ENCODE data around the gene ZNF805.
"Not testable (repeated sequence)": the region's sequence is repeated elsewhere in the genome, so short reads cannot be mapped to it uniquely, and the experiment has no call there.

ZNF805 gene

GRCh38 chr19:57233207-57233606 is 7.2 kb upstream of the ZNF805 start:
- H3K4me3 ChIP-seq (ENCODE audit: low read depth in 1 of 2, low read length in 2 of 2) = no peak overlapping the region
- no peaks in the 10 kb centered on the region for H3K27me3 ChIP-seq (ENCODE audit: control insufficient read depth in 1 of 2, insufficient read depth in 2 of 2, low read length in 2 of 2)
- no peak overlapping the region for H3K9ac ChIP-seq (ENCODE audit: low read depth in 1 of 2, low read length in 2 of 2)
- H3K9me3 ChIP-seq (ENCODE audit: control insufficient read depth in 1 of 2, low read length in 2 of 2) = no peaks in the 10 kb centered on the region
- no peaks in the 10 kb centered on the region for H3K36me3 ChIP-seq (ENCODE audit: control insufficient read depth in 1 of 2, insufficient read depth in 2 of 2, low read length in 2 of 2)
- H3K4me1 ChIP-seq (ENCODE audit: control insufficient read depth in 1 of 2, insufficient read depth in 2 of 2, low read length in 2 of 2) = no peaks in the 10 kb centered on the region
- no peak overlapping the region for H3K27ac ChIP-seq (ENCODE audit: low read depth, low read length)

GRCh38 chr19:57239982-57240310 is 486 bp upstream of the ZNF805 start:
- H3K4me3 ChIP-seq (ENCODE audit: low read depth in 1 of 2, low read length in 2 of 2) = peak overlapping the region; percentile 98 to 99
- no peaks in the 10 kb centered on the region for H3K9me3 ChIP-seq (ENCODE audit: control insufficient read depth in 1 of 2, low read length in 2 of 2)
- peak overlapping the region; percentile 98 for H3K9ac ChIP-seq (ENCODE audit: low read depth in 1 of 2, low read length in 2 of 2)
- peaks cover 19 to 20% of the 10 kb centered on the region in 2 donors for H3K4me1 ChIP-seq (ENCODE audit: control insufficient read depth in 1 of 2, insufficient read depth in 2 of 2, low read length in 2 of 2)
- H3K27ac ChIP-seq (ENCODE audit: low read depth, low read length) = peak overlapping the region; percentile 95
- H3K27me3 ChIP-seq (ENCODE audit: control insufficient read depth in 1 of 2, insufficient read depth in 2 of 2, low read length in 2 of 2) = no peaks in the 10 kb centered on the region
- peaks cover 4 to 13% of the 10 kb centered on the region in 2 donors for H3K36me3 ChIP-seq (ENCODE audit: control insufficient read depth in 1 of 2, insufficient read depth in 2 of 2, low read length in 2 of 2)

GRCh38 chr19:57241176-57241575 is 744 bp downstream of the ZNF805 start:
- Histone ChIP-seq H3K27ac (ENCODE audit: low read depth, low read length) (peak overlapping the region; percentile 95), H3K9ac (ENCODE audit: low read depth in 1 of 2, low read length in 2 of 2) (peak overlapping the region; percentile 98), H3K4me3 (ENCODE audit: low read depth in 1 of 2, low read length in 2 of 2) (peak overlapping the region; percentile 98 to 99), H3K27me3 (ENCODE audit: control insufficient read depth in 1 of 2, insufficient read depth in 2 of 2, low read length in 2 of 2) (no peaks in the 10 kb centered on the region), H3K4me1 (ENCODE audit: control insufficient read depth in 1 of 2, insufficient read depth in 2 of 2, low read length in 2 of 2) (peaks cover 19 to 20% of the 10 kb centered on the region in 2 donors), H3K9me3 (ENCODE audit: control insufficient read depth in 1 of 2, low read length in 2 of 2) (no peaks in the 10 kb centered on the region), H3K36me3 (ENCODE audit: control insufficient read depth in 1 of 2, insufficient read depth in 2 of 2, low read length in 2 of 2) (peaks cover 7 to 23% of the 10 kb centered on the region in 2 donors)

GRCh38 chr19:57242821-57243220 is 2.4 kb downstream of the ZNF805 start:
- Histone ChIP-seq H3K4me3 (ENCODE audit: low read depth in 1 of 2, low read length in 2 of 2) (no peak overlapping the region), H3K9ac (ENCODE audit: low read depth in 1 of 2, low read length in 2 of 2) (no peak overlapping the region), H3K27me3 (ENCODE audit: control insufficient read depth in 1 of 2, insufficient read depth in 2 of 2, low read length in 2 of 2) (no peaks in the 10 kb centered on the region), H3K27ac (ENCODE audit: low read depth, low read length) (no peak overlapping the region), H3K36me3 (ENCODE audit: control insufficient read depth in 1 of 2, insufficient read depth in 2 of 2, low read length in 2 of 2) (peaks cover 13 to 38% of the 10 kb centered on the region in 2 donors), H3K9me3 (ENCODE audit: control insufficient read depth in 1 of 2, low read length in 2 of 2) (no peaks in the 10 kb centered on the region), H3K4me1 (ENCODE audit: control insufficient read depth in 1 of 2, insufficient read depth in 2 of 2, low read length in 2 of 2) (peaks cover 19 to 20% of the 10 kb centered on the region in 2 donors)

GRCh38 chr19:57244513-57244912 is 4.1 kb downstream of the ZNF805 start:
- H3K9me3 ChIP-seq (ENCODE audit: control insufficient read depth in 1 of 2, low read length in 2 of 2) = no peaks in the 10 kb centered on the region
- peaks cover 19 to 20% of the 10 kb centered on the region in 2 donors for H3K4me1 ChIP-seq (ENCODE audit: control insufficient read depth in 1 of 2, insufficient read depth in 2 of 2, low read length in 2 of 2)
- H3K27me3 ChIP-seq (ENCODE audit: control insufficient read depth in 1 of 2, insufficient read depth in 2 of 2, low read length in 2 of 2) = no peaks in the 10 kb centered on the region
- peaks cover 19 to 51% of the 10 kb centered on the region in 2 donors for H3K36me3 ChIP-seq (ENCODE audit: control insufficient read depth in 1 of 2, insufficient read depth in 2 of 2, low read length in 2 of 2)
- no peak overlapping the region for H3K4me3 ChIP-seq (ENCODE audit: low read depth in 1 of 2, low read length in 2 of 2)
- H3K27ac ChIP-seq (ENCODE audit: low read depth, low read length) = no peak overlapping the region
- H3K9ac ChIP-seq (ENCODE audit: low read depth in 1 of 2, low read length in 2 of 2) = no peak overlapping the region

- Histone ChIP-seq H3K27me3 (ENCODE audit: control insufficient read depth in 1 of 2, insufficient read depth in 2 of 2, low read length in 2 of 2) (no peaks in the 10 kb centered on the region), H3K9ac (ENCODE audit: low read depth in 1 of 2, low read length in 2 of 2) (no peak overlapping the region), H3K9me3 (ENCODE audit: control insufficient read depth in 1 of 2, low read length in 2 of 2) (no peaks in the 10 kb centered on the region), H3K36me3 (ENCODE audit: control insufficient read depth in 1 of 2, insufficient read depth in 2 of 2, low read length in 2 of 2) (peaks cover 19 to 54% of the 10 kb centered on the region in 2 donors), H3K27ac (ENCODE audit: low read depth, low read length) (no peak overlapping the region), H3K4me3 (ENCODE audit: low read depth in 1 of 2, low read length in 2 of 2) (no peak overlapping the region), H3K4me1 (ENCODE audit: control insufficient read depth in 1 of 2, insufficient read depth in 2 of 2, low read length in 2 of 2) (peaks cover 17 to 19% of the 10 kb centered on the region in 2 donors)
These were observed 4.6 kb downstream of the ZNF805 start for GRCh38 chr19:57245066-57245465.

GRCh38 chr19:57245959-57246358 is 5.5 kb downstream of the ZNF805 start:
- H3K36me3 ChIP-seq (ENCODE audit: control insufficient read depth in 1 of 2, insufficient read depth in 2 of 2, low read length in 2 of 2) = peaks cover 25 to 62% of the 10 kb centered on the region in 2 donors
- no peaks in the 10 kb centered on the region for H3K27me3 ChIP-seq (ENCODE audit: control insufficient read depth in 1 of 2, insufficient read depth in 2 of 2, low read length in 2 of 2)
- peaks cover 16 to 19% of the 10 kb centered on the region in 2 donors for H3K4me1 ChIP-seq (ENCODE audit: control insufficient read depth in 1 of 2, insufficient read depth in 2 of 2, low read length in 2 of 2)
- H3K27ac ChIP-seq (ENCODE audit: low read depth, low read length) = no peak overlapping the region
- no peak overlapping the region for H3K9ac ChIP-seq (ENCODE audit: low read depth in 1 of 2, low read length in 2 of 2)
- H3K4me3 ChIP-seq (ENCODE audit: low read depth in 1 of 2, low read length in 2 of 2) = no peak overlapping the region
- no peaks in the 10 kb centered on the region for H3K9me3 ChIP-seq (ENCODE audit: control insufficient read depth in 1 of 2, low read length in 2 of 2)

GRCh38 chr19:57248646-57249045 is 8.2 kb downstream of the ZNF805 start:
- no peak overlapping the region for H3K4me3 ChIP-seq (ENCODE audit: low read depth in 1 of 2, low read length in 2 of 2)
- peaks cover 0 to 4% of the 10 kb centered on the region in 2 donors for H3K9me3 ChIP-seq (ENCODE audit: control insufficient read depth in 1 of 2, low read length in 2 of 2)
- H3K27ac ChIP-seq (ENCODE audit: low read depth, low read length) = no peak overlapping the region
- H3K36me3 ChIP-seq (ENCODE audit: control insufficient read depth in 1 of 2, insufficient read depth in 2 of 2, low read length in 2 of 2) = peaks cover 39 to 86% of the 10 kb centered on the region in 2 donors
- no peak overlapping the region for H3K9ac ChIP-seq (ENCODE audit: low read depth in 1 of 2, low read length in 2 of 2)
- no peaks in the 10 kb centered on the region for H3K4me1 ChIP-seq (ENCODE audit: control insufficient read depth in 1 of 2, insufficient read depth in 2 of 2, low read length in 2 of 2)
- no peaks in the 10 kb centered on the region for H3K27me3 ChIP-seq (ENCODE audit: control insufficient read depth in 1 of 2, insufficient read depth in 2 of 2, low read length in 2 of 2)

- Histone ChIP-seq H3K9me3 (ENCODE audit: control insufficient read depth in 1 of 2, low read length in 2 of 2) (peaks cover 0 to 10% of the 10 kb centered on the region in 2 donors), H3K4me3 (ENCODE audit: low read depth in 1 of 2, low read length in 2 of 2) (no peak overlapping the region), H3K9ac (ENCODE audit: low read depth in 1 of 2, low read length in 2 of 2) (no peak overlapping the region), H3K36me3 (ENCODE audit: control insufficient read depth in 1 of 2, insufficient read depth in 2 of 2, low read length in 2 of 2) (peaks cover 46 to 88% of the 10 kb centered on the region in 2 donors), H3K27ac (ENCODE audit: low read depth, low read length) (no peak overlapping the region), H3K27me3 (ENCODE audit: control insufficient read depth in 1 of 2, insufficient read depth in 2 of 2, low read length in 2 of 2) (no peaks in the 10 kb centered on the region), H3K4me1 (ENCODE audit: control insufficient read depth in 1 of 2, insufficient read depth in 2 of 2, low read length in 2 of 2) (no peaks in the 10 kb centered on the region)
These were observed 8.9 kb downstream of the ZNF805 start for GRCh38 chr19:57249329-57249728.

- not testable (repeated sequence) for H3K27ac ChIP-seq (ENCODE audit: low read depth, low read length); H3K27me3 ChIP-seq (ENCODE audit: control insufficient read depth in 1 of 2, insufficient read depth in 2 of 2, low read length in 2 of 2); H3K4me3 ChIP-seq (ENCODE audit: low read depth in 1 of 2, low read length in 2 of 2); H3K4me1 ChIP-seq (ENCODE audit: control insufficient read depth in 1 of 2, insufficient read depth in 2 of 2, low read length in 2 of 2); H3K9ac ChIP-seq (ENCODE audit: low read depth in 1 of 2, low read length in 2 of 2)
- peaks cover 0 to 10% of the 10 kb centered on the region in 2 donors for H3K9me3 ChIP-seq (ENCODE audit: control insufficient read depth in 1 of 2, low read length in 2 of 2)
- H3K36me3 ChIP-seq (ENCODE audit: control insufficient read depth in 1 of 2, insufficient read depth in 2 of 2, low read length in 2 of 2) = peaks cover 36 to 62% of the 10 kb centered on the region in 2 donors
These were observed 13.3 kb downstream of the ZNF805 start for GRCh38 chr19:57253767-57254166.

- Histone ChIP-seq H3K27ac (ENCODE audit: low read depth, low read length) (no peak overlapping the region), H3K36me3 (ENCODE audit: control insufficient read depth in 1 of 2, insufficient read depth in 2 of 2, low read length in 2 of 2) (peaks cover 0 to 13% of the 10 kb centered on the region in 2 donors), H3K9me3 (ENCODE audit: control insufficient read depth in 1 of 2, low read length in 2 of 2) (peaks cover 0 to 6% of the 10 kb centered on the region in 2 donors)
These were observed 21.6 kb downstream of the ZNF805 start for GRCh38 chr19:57262044-57262443.

More at GRCh38 chr19:57262044-57262443, 21.6 kb downstream of the ZNF805 start:
- Histone ChIP-seq H3K4me3 (ENCODE audit: low read depth in 1 of 2, low read length in 2 of 2) (no peak overlapping the region), H3K27me3 (ENCODE audit: control insufficient read depth in 1 of 2, insufficient read depth in 2 of 2, low read length in 2 of 2) (no peaks in the 10 kb centered on the region), H3K4me1 (ENCODE audit: control insufficient read depth in 1 of 2, insufficient read depth in 2 of 2, low read length in 2 of 2) (no peaks in the 10 kb centered on the region), H3K9ac (ENCODE audit: low read depth in 1 of 2, low read length in 2 of 2) (no peak overlapping the region)
